ENCODE measurements around the gene ZNF217.
"Not testable (repeated sequence)": the region's sequence is repeated elsewhere in the genome, so short reads cannot be mapped to it uniquely, and the experiment has no call there.

Gene ZNF217

GRCh38 chr20:53593466-53594007 lies at the start of gene ZNF217:
Gene ZNF217 (minus strand): TSS chr20:53593839. CDS start chr20:53582826, 11,013 bp downstream.
- peak; percentile 30 for DNase-seq

- DNase-seq = no peak
Observed at GRCh38 chr20:53643031-53643832, 49.6 kb upstream of the ZNF217 start.

- peak; percentile 10 for DNase-seq
Observed at GRCh38 chr20:53642196-53643030, 48.8 kb upstream of the ZNF217 start.

- no peak for DNase-seq
Observed at GRCh38 chr20:53639647-53640440, 46.2 kb upstream of the ZNF217 start.

- no peak for DNase-seq
Observed at GRCh38 chr20:53639128-53639527, 45.5 kb upstream of the ZNF217 start.

- DNase-seq = not testable (repeated sequence)
Observed at GRCh38 chr20:53637310-53637709, 43.7 kb upstream of the ZNF217 start.

- DNase-seq = no peak
Observed at GRCh38 chr20:53636540-53637097, 43.0 kb upstream of the ZNF217 start.

- DNase-seq = no peak
Observed at GRCh38 chr20:53635221-53635620, 41.6 kb upstream of the ZNF217 start.

- no peak for DNase-seq
Observed at GRCh38 chr20:53631909-53632662, 38.4 kb upstream of the ZNF217 start.

- DNase-seq = no peak
Observed at GRCh38 chr20:53629436-53629835, 35.8 kb upstream of the ZNF217 start.

- DNase-seq = not testable (repeated sequence)
Observed at GRCh38 chr20:53628758-53629157, 35.1 kb upstream of the ZNF217 start.

GRCh38 chr20:53628076-53628475 lies 34.4 kb upstream of the ZNF217 start:
- DNase-seq = no peak

GRCh38 chr20:53627001-53627400 lies 33.4 kb upstream of the ZNF217 start:
- not testable (repeated sequence) for DNase-seq

GRCh38 chr20:53626584-53626983 lies 32.9 kb upstream of the ZNF217 start:
- no peak for DNase-seq

GRCh38 chr20:53625311-53626129 lies 31.9 kb upstream of the ZNF217 start:
- DNase-seq = no peak

GRCh38 chr20:53624927-53625250 lies 31.2 kb upstream of the ZNF217 start:
- not testable (repeated sequence) for DNase-seq

- peak; percentile 78 for DNase-seq
Observed at GRCh38 chr20:53623454-53624211, 30.0 kb upstream of the ZNF217 start.

GRCh38 chr20:53623134-53623453 lies 29.5 kb upstream of the ZNF217 start:
- no peak for DNase-seq

- DNase-seq = no peak
Observed at GRCh38 chr20:53622247-53623133, 28.9 kb upstream of the ZNF217 start.

Data from retina (tissue), 1 donor.